ENCODE data around the gene TCEA3. TPM values are rescaled to one million over a fixed set of nuclear protein-coding genes. Genes with fewer than 3 reads are reported as not detected.
A peak's percentile ranks its signal among the peaks of the same experiment; 100 is the strongest.

Gene TCEA3
- total and polyA plus RNA-seq, 2 experiments from 2014 or later, result 174 to 203 TPM

DNA sequence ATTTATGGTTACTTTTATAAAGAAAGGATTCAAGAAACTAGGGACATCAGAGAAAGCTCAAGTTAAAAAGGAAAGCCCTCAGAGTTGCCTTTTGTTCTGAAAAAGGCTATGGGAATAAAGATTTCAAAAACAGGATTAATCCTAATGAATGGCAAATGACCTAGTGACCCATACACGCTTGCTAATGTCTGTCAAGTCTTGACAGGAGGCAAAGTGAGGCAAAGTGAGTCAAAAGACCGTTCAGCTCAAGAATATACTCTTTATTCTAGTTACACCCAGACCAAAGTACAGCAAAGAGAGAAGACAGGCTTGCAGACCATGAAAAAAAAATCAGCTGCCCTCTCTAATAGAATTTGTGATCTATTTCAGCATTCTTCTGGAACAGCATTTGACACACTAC, 58.4 kb downstream of the TCEA3 start:
- peaks cover 14% of the 10 kb centered on the region for H3K4me1 ChIP-seq (ENCODE audit: low read depth)
- no peaks in the 10 kb centered on the region for H3K27me3 ChIP-seq
- H3K9me3 ChIP-seq (ENCODE audit: low read depth), result peaks cover 6% of the 10 kb centered on the region
- H3K4me3 ChIP-seq, result no peak overlapping the region
- peaks cover 44% of the 10 kb centered on the region for H3K36me3 ChIP-seq
- H3K27ac ChIP-seq, result no peak overlapping the region
- TF ChIP-seq CTCF (IDR thresholded peaks at IDR 0.05; ENCODE audit: low read depth, low read length), result no peak
- no peak for DNase-seq (ENCODE audit: low read depth in 1 of 2, low spot score in 1 of 2)

DNA sequence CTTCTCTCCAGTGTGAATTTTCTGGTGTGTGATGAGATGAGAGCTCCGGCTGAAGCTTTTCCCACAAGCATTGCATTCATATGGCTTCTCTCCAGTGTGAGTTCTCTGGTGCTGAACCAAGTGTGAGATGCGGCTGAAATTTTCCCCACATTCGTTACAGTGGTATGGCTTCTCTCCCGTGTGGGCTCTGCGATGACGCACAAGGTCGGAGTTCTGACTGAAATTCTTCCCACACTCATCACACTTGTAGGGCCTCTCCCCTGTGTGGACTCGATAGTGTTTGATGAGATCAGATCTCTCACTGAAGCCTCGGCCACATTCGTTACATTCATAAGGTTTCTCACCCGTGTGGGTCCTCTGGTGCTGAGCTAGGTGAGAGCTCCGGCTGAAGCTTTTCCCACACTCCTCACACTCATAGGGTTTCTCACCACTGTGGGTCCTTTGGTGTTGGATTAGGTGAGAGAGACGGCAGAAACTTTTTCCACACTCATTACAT, 62.3 kb downstream of the TCEA3 start:
- H3K9me3 ChIP-seq (ENCODE audit: low read depth), result peaks cover 6% of the 10 kb centered on the region
- H3K4me1 ChIP-seq (ENCODE audit: low read depth), result no peaks in the 10 kb centered on the region
- H3K27ac ChIP-seq, result no peak overlapping the region
- peak in 1 of 2 donors; percentile 33 for DNase-seq (ENCODE audit: low read depth in 1 of 2, low spot score in 1 of 2)
- no peaks in the 10 kb centered on the region for H3K27me3 ChIP-seq
- peaks cover 62% of the 10 kb centered on the region for H3K36me3 ChIP-seq
- no peak overlapping the region for H3K4me3 ChIP-seq
- no peak for TF ChIP-seq CTCF (IDR thresholded peaks at IDR 0.05; ENCODE audit: low read depth, low read length)

GRCh38 chr1:23358310-23358875, 66.2 kb downstream of the TCEA3 start:
- no peak overlapping the region for H3K4me3 ChIP-seq
- no peak overlapping the region for H3K27ac ChIP-seq
- peaks cover 19% of the 10 kb centered on the region for H3K27me3 ChIP-seq
- peaks cover 38% of the 10 kb centered on the region for H3K36me3 ChIP-seq
- no peaks in the 10 kb centered on the region for H3K4me1 ChIP-seq (ENCODE audit: low read depth)
- H3K9me3 ChIP-seq (ENCODE audit: low read depth), result peaks cover 6% of the 10 kb centered on the region
- no peak for DNase-seq (ENCODE audit: low read depth in 1 of 2, low spot score in 1 of 2)
- no peak for TF ChIP-seq CTCF (IDR thresholded peaks at IDR 0.05; ENCODE audit: low read depth, low read length)

DNA sequence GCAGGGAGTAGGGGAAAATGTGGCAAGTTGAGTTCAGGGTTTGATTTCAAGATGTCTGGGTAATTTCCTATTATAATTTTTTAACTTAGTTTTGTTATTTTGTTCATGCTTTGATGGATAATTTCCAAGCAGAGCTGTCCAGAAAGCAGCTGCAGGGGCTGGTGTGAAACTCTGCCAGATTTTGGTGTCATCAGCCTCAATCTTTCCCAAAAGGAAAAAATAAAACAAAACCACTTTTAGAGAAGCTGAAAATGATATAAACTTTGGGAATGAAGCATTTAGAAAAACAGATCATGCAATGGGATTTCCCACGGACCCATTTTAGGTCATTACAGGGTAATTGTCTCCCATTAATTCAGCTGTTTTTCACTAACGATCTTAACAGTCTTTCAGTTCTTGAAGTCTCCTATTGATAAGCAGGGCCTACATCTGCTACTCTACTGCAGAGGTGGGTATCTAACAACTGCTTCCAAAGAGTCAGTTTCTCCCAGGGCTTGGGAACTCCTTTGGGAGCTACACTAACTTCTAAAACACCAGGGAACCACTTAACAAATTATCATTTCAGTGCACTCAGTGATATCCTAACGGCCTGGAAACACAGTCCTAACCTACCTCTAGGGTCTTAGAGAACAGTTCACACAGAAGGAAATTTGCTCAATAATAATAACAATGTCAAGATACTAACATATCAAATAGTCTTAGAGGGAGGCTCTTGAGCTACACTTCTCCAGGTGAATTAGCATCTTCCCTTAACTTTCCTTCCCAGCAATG, 67.2 kb downstream of the TCEA3 start:
- peaks cover 30% of the 10 kb centered on the region for H3K36me3 ChIP-seq
- H3K9me3 ChIP-seq (ENCODE audit: low read depth), result peaks cover 6% of the 10 kb centered on the region
- H3K4me1 ChIP-seq (ENCODE audit: low read depth), result no peaks in the 10 kb centered on the region
- no peak for DNase-seq (ENCODE audit: low read depth in 1 of 2, low spot score in 1 of 2)
- peaks cover 27% of the 10 kb centered on the region for H3K27me3 ChIP-seq
- TF ChIP-seq CTCF (IDR thresholded peaks at IDR 0.05; ENCODE audit: low read depth, low read length), result no peak
- H3K27ac ChIP-seq, result no peak overlapping the region
- no peak overlapping the region for H3K4me3 ChIP-seq

DNA sequence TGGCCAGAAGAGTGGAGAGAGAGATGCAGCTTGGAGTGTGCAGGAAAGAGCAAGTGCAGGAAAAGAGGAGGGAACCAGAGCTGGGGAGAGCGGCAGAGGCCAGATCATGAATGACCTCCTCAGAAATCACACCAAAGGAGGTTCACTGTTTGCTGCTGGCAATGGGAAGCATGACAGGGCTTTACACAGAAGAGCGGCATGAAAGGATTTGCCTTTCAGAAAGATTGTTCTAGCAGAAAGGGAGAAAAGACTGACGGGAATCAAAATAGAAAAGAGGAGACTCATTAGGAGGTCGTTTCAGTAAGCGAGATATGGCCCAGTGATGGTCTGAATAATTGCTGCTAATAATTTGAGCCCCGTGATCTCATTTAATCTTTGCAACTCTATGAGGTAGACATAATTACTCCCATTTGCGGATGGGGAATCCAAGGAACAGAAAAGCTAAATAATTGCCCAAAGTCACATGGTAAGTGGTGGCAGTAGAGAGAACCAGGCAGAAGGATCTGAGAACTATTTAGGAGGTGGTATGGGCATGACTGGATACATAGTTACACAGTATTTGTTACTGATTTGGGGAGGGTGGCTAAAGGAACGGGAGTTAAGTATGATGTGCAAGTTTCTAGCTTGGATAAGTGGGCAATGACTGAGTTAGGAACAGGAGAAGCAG, 67.9 kb downstream of the TCEA3 start:
- Histone ChIP-seq H3K27me3 (peaks cover 34% of the 10 kb centered on the region), H3K9me3 (ENCODE audit: low read depth) (no peaks in the 10 kb centered on the region), H3K27ac (no peak overlapping the region), H3K4me1 (ENCODE audit: low read depth) (no peaks in the 10 kb centered on the region), H3K36me3 (peaks cover 23% of the 10 kb centered on the region), H3K4me3 (no peak overlapping the region)
- no peak for TF ChIP-seq CTCF (IDR thresholded peaks at IDR 0.05; ENCODE audit: low read depth, low read length)
- no peak for DNase-seq (ENCODE audit: low read depth in 1 of 2, low spot score in 1 of 2)
